Keratinocyte (primary cell): Measurements from ENCODE around the gene KXD1.

Experiments
- CTCF ChIP-seq, 3 experiments: IDR thresholded peaks in 1 of 3; conservative IDR thresholded peaks in 1 of 3; optimal IDR thresholded peaks in 1 of 3; 2 replicates in 2 of 3; 3 replicates in 1 of 3; pipeline versions ENCODE3 to v1.5.1; 2011; ENCODE audit warnings: low read length in 3 of 3, mild to moderate bottlenecking in 3 of 3, moderate library complexity in 2 of 3, control low read depth in 1 of 3, inconsistent platforms in 1 of 3; ENCODE audit not compliant: insufficient read depth in 2 of 3; ENCODE audit errors: extremely low read depth in 1 of 3
- EZH2 ChIP-seq: IDR thresholded peaks from one replicate; pipeline ENCODE4 v1.6.1; 2012; ENCODE audit warnings: inconsistent platforms, mild to moderate bottlenecking, low read length, moderate library complexity

- TF ChIP-seq CTCF (optimal IDR thresholded peaks at IDR 0.05 in 1 of 3, IDR thresholded peaks at IDR 0.05 in 1 of 3, conservative IDR thresholded peaks at IDR 0.05 in 1 of 3; ENCODE audit: extremely low read depth in 1 of 3, insufficient read depth in 2 of 3, low read length in 3 of 3) = no peak
- TF ChIP-seq EZH2 = no peak
Measured at GRCh38 chr19:18608805-18609716, 51.4 kb downstream of the KXD1 start.
